K562 (cell line): Measurements from ENCODE around the gene MAML1. TPM values are rescaled to one million over a fixed set of nuclear protein-coding genes. Genes with fewer than 3 reads are reported as not detected.

ENCODE experiments used
- ARHGAP35 ChIP-seq: fragments of 450-650 bp; IDR thresholded peaks from 2 replicates; pipeline ENCODE4 v1.6.1; 2018; ENCODE audit not compliant: partially characterized antibody
- ARNT ChIP-seq, 2 experiments: fragments of 450-650 bp; IDR thresholded peaks; 2 replicates each; pipeline ENCODE4 v1.6.1; 2016; ENCODE audit warnings: mild to moderate bottlenecking in 1 of 2
- BACH1 ChIP-seq: fragments of 200-800 bp; sonication (Bioruptor generic); IDR thresholded peaks from 2 replicates; pipeline ENCODE4 v1.6.1; 2016; ENCODE audit warnings: missing genetic modification characterization, missing compliant biosample characterization
- BRD9 ChIP-seq: fragments of 450-650 bp; IDR thresholded peaks from 2 replicates; pipeline ENCODE4 v1.6.1; 2018; ENCODE audit warnings: low read depth; ENCODE audit not compliant: partially characterized antibody
- BRF1 ChIP-seq: IDR thresholded peaks from 3 replicates; pipeline ENCODE4 v1.6.1; 2011; ENCODE audit warnings: borderline replicate concordance, mild to moderate bottlenecking; ENCODE audit not compliant: insufficient read length; ENCODE audit errors: extremely low read depth
- CBX2 ChIP-seq: fragments of 200-600 bp; sonication (generic); IDR thresholded peaks from one replicate; pipeline ENCODE4 v1.6.1; 2012; ENCODE audit warnings: mild to moderate bottlenecking, low read length, inconsistent platforms; ENCODE audit not compliant: insufficient read depth, poor library complexity, severe bottlenecking
- EP300 ChIP-seq: IDR thresholded peaks from 2 replicates; pipeline ENCODE4 v1.6.1; 2012; ENCODE audit warnings: low read length, improper control_type of control experiment
- EP400 ChIP-seq: fragments of 450-650 bp; IDR thresholded peaks from 2 replicates; pipeline ENCODE4 v1.6.1; 2017; ENCODE audit warnings: antibody characterized with exemption, mild to moderate bottlenecking, moderate library complexity
- GABPA ChIP-seq: fragments of 200-800 bp; sonication (Bioruptor generic); conservative IDR thresholded peaks from 2 replicates; pipeline ENCODE4 v1.6.1; 2016; ENCODE audit warnings: low read depth, missing genetic modification characterization, missing compliant biosample characterization
- GATAD2A ChIP-seq: fragments of 450-650 bp; IDR thresholded peaks from 2 replicates; pipeline ENCODE4 v1.6.1; 2017
- HNRNPLL ChIP-seq: fragments of 200-400 bp; formaldehyde crosslinking; IDR thresholded peaks from 2 replicates; pipeline ENCODE4 v1.6.1; 2017; ENCODE audit warnings: low read length, low read depth, mild to moderate bottlenecking; ENCODE audit not compliant: poor library complexity, severe bottlenecking
- KDM2B ChIP-seq: fragments of 250-450 bp; sonication (Bioruptor Pico); IDR thresholded peaks from 2 replicates; pipeline ENCODE4 v1.8.0; 2021; ENCODE audit warnings: mild to moderate bottlenecking, moderate library complexity
- KHSRP ChIP-seq: fragments of 450-650 bp; IDR thresholded peaks from 2 replicates; pipeline ENCODE4 v1.6.1; 2017
- KLF16 ChIP-seq: IDR thresholded peaks from 2 replicates; pipeline ENCODE4 v1.6.1; 2016; ENCODE audit warnings: antibody characterized with exemption
- L3MBTL2 ChIP-seq: fragments of 450-650 bp; IDR thresholded peaks from 2 replicates; pipeline ENCODE4 v1.6.1; 2016; ENCODE audit warnings: mild to moderate bottlenecking, moderate library complexity
- POLR2AphosphoS2 ChIP-seq: IDR thresholded peaks from 2 replicates; pipeline ENCODE4 v1.6.1; 2012; ENCODE audit warnings: low read length, improper control_type of control experiment
- POLR2H ChIP-seq: IDR thresholded peaks from 2 replicates; pipeline ENCODE4 v1.6.1; 2016; ENCODE audit warnings: missing genetic modification characterization, low read depth, mild to moderate bottlenecking, control low read depth, missing compliant biosample characterization, moderate library complexity
- RBBP5 ChIP-seq: fragments of 200-600 bp; sonication (generic); IDR thresholded peaks from 2 replicates; pipeline ENCODE4 v1.6.1; 2012; ENCODE audit warnings: borderline replicate concordance, mild to moderate bottlenecking, low read length, control low read depth, inconsistent platforms; ENCODE audit not compliant: insufficient read depth, poor library complexity, severe bottlenecking
- RNF2 ChIP-seq: sonication (generic); IDR thresholded peaks from 2 replicates; pipeline ENCODE4 v1.6.1; 2016
- SLC30A9 ChIP-seq: fragments of 250-450 bp; sonication (Bioruptor Pico); IDR thresholded peaks from 2 replicates; pipeline ENCODE4 v1.8.0; 2022; ENCODE audit warnings: mild to moderate bottlenecking, moderate library complexity
- SMAD4 ChIP-seq: fragments of 250-450 bp; sonication (Bioruptor Pico); conservative IDR thresholded peaks from 2 replicates; pipeline ENCODE4 v1.8.0; 2021; ENCODE audit warnings: inconsistent platforms, mild to moderate bottlenecking, moderate library complexity
- TAF7 ChIP-seq: fragments of 450-650 bp; IDR thresholded peaks from 2 replicates; pipeline ENCODE4 v1.6.1; 2016; ENCODE audit warnings: missing genetic modification characterization, missing compliant biosample characterization
- TEAD4 ChIP-seq, 2 experiments: sonication (generic) in 1 of 2; formaldehyde crosslinking in 1 of 2; IDR thresholded peaks; 2 replicates each; pipeline versions ENCODE4 v1.6.1 to v1.8.0; 2012 to 2022; ENCODE audit warnings: borderline replicate concordance in 1 of 2, inconsistent platforms in 1 of 2, low read length in 1 of 2, mild to moderate bottlenecking in 1 of 2, missing genetic modification reagents in 1 of 2
- TOE1 ChIP-seq, 2 experiments: fragments of 450-650 bp in 1 of 2; sonication (generic) in 1 of 2; formaldehyde crosslinking in 1 of 2; IDR thresholded peaks; 2 replicates each; pipeline versions ENCODE4 v1.7.1 to v1.8.0; 2016 to 2022; ENCODE audit warnings: borderline replicate concordance in 2 of 2, mild to moderate bottlenecking in 2 of 2, antibody characterized with exemption in 1 of 2, inconsistent platforms in 1 of 2, low read depth in 1 of 2, missing genetic modification reagents in 1 of 2, moderate library complexity in 1 of 2
- TRIM28 ChIP-seq: fragments of 450-650 bp; IDR thresholded peaks from 2 replicates; pipeline ENCODE4 v1.6.1; 2017
- ZNF311 ChIP-seq: fragments of 250-450 bp; sonication (Bioruptor Pico); IDR thresholded peaks from 2 replicates; pipeline ENCODE4 v1.4.0; 2020; ENCODE audit warnings: mild to moderate bottlenecking, moderate library complexity
- ZNF324 ChIP-seq: fragments of 250-450 bp; sonication (Bioruptor Pico); IDR thresholded peaks from 2 replicates; pipeline ENCODE4 v1.4.0; 2020; ENCODE audit warnings: mild to moderate bottlenecking
- ZNF384 ChIP-seq: IDR thresholded peaks from 2 replicates; pipeline ENCODE4 v1.6.1; 2012; ENCODE audit warnings: low read depth, low read length, improper control_type of control experiment
- polyA plus RNA-seq, 8 experiments: library from polyadenylated mRNA; depleted of rRNA in 4 of 8; stranded (reverse) in 5 of 8; unstranded in 3 of 8; fragments of >200 nt; fragmentation: Nextera tagmentation in 2 of 8; fragmentation: Illumina TruSeq in 1 of 8; extraction: Ambion mirVana in 2 of 8; extraction: Trizol in 1 of 8; gene quantifications; 2 replicates each; pipeline versions ENCODE4 v1.2.1 to v1.2.3, GENCODE V29; 2011 to 2014; ENCODE audit warnings: inconsistent platforms in 1 of 8, missing spikeins in 1 of 8
- total RNA-seq, 7 experiments: library from RNA; depleted of rRNA in 6 of 7; stranded (reverse); fragments of >200 nt in 6 of 7; fragmentation: Illumina TruSeq in 2 of 7; extraction: Trizol in 2 of 7; gene quantifications; 2 replicates each; pipeline versions ENCODE4 v1.2.1 to v1.2.3, GENCODE V29; 2011 to 2021; ENCODE audit warnings: low replicate concordance in 1 of 7
- TF ChIP-seq, protein P1 (sequence below): sonication (generic); formaldehyde crosslinking; IDR thresholded peaks from 2 replicates; pipeline ENCODE4 v1.8.1; 2022; ENCODE audit warnings: missing genetic modification reagents
- TF ChIP-seq, protein P2 (sequence below): sonication (generic); formaldehyde crosslinking; IDR thresholded peaks from 2 replicates; pipeline ENCODE4 v1.5.0; 2020; ENCODE audit warnings: missing genetic modification reagents

The MAML1 gene
- total and polyA plus RNA-seq, 9 of the 15 experiments (the other 6 are each of a cell fraction or from before 2014, with no cell fraction given): 0.32 to 18.4 (median 7.0) TPM

DNA sequence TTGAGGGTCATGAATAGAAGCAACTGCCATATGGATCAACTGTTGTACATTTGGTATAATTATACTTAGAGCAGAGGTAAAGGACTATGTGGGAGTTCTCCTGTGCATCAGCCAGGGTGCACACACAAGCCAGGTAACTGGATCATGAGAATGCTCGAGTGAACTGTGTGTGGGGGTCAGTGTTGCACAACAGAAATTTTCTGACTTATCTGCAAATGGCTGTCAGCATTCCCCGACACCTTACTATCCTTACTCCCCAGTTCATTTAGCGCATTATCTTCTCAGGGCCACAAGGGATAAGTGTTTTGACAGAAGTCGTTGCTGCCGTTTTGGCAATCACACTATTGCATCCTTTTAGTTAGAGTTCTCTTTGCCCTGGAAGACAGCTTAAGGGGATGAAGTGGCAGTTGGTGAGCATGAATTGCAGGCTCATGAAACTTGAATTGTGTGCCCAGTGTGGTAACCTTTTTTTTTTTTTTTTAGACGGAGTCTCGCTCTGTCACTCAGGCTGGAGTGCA is 32.2 kb upstream of the MAML1 start (continued):
- peak; percentile 40 for TF ChIP-seq HNRNPLL
- TF ChIP-seq RNF2: peak; percentile 70; the same call in 1 of the 2 replicates
- no peak for TF ChIP-seq TAF7 (tag)
- TF ChIP-seq ZNF311: no peak
- no peak for TF ChIP-seq ARHGAP35
- TF ChIP-seq ZNF324 (CRISPR knock-in tag): no peak
- TF ChIP-seq, protein P1, sequence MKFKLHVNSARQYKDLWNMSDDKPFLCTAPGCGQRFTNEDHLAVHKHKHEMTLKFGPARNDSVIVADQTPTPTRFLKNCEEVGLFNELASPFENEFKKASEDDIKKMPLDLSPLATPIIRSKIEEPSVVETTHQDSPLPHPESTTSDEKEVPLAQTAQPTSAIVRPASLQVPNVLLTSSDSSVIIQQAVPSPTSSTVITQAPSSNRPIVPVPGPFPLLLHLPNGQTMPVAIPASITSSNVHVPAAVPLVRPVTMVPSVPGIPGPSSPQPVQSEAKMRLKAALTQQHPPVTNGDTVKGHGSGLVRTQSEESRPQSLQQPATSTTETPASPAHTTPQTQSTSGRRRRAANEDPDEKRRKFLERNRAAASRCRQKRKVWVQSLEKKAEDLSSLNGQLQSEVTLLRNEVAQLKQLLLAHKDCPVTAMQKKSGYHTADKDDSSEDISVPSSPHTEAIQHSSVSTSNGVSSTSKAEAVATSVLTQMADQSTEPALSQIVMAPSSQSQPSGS (CRISPR knock-in tag): no peak
- no peak for TF ChIP-seq BACH1 (tag)
- TF ChIP-seq KHSRP: peak; percentile 42; the same call in 1 of the 2 replicates
- peak; percentile 70 for TF ChIP-seq ZNF384
- peak; percentile 35 for TF ChIP-seq BRD9
- peak; percentile 49; the same call in 1 of the 2 replicates for TF ChIP-seq SMAD4 (CRISPR knock-in tag)
- no peak for TF ChIP-seq KDM2B (CRISPR knock-in tag)
- TF ChIP-seq SLC30A9 (CRISPR knock-in tag): no peak
- TF ChIP-seq ARNT (IDR thresholded peaks at IDR 0.05): peak; percentile 42 to 81; a peak in 3 of 4 replicates
- 0 out of 2 replicates have a peak, but pooled peaks have one; percentile 4 for TF ChIP-seq POLR2H (tag)
- TF ChIP-seq GATAD2A: no peak
- 0 out of 2 replicates have a peak, but pooled peaks have one; percentile 12 for TF ChIP-seq L3MBTL2
- TF ChIP-seq TEAD4 (IDR thresholded peaks at IDR 0.05; ENCODE audit: low read length): peak; percentile 94
- no peak for TF ChIP-seq TEAD4 (CRISPR knock-in tag; IDR thresholded peaks at IDR 0.05; ENCODE audit: borderline replicate concordance)
- no peak for TF ChIP-seq RBBP5
- no peak; the same call in 1 of the 2 replicates for TF ChIP-seq GABPA (tag)
- peak; percentile 25 for TF ChIP-seq TRIM28
- peak; percentile 51; the same call in 1 of the 2 replicates for TF ChIP-seq EP400
- no peak for TF ChIP-seq BRF1
- peak; percentile 54; the same call in 1 of the 2 replicates for TF ChIP-seq KLF16
- TF ChIP-seq POLR2AphosphoS2: 0 out of 2 replicates have a peak, but pooled peaks have one; percentile 53
- TF ChIP-seq, protein P2, sequence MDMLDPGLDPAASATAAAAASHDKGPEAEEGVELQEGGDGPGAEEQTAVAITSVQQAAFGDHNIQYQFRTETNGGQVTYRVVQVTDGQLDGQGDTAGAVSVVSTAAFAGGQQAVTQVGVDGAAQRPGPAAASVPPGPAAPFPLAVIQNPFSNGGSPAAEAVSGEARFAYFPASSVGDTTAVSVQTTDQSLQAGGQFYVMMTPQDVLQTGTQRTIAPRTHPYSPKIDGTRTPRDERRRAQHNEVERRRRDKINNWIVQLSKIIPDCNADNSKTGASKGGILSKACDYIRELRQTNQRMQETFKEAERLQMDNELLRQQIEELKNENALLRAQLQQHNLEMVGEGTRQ: no peak
- peak; percentile 82; the same call in 1 of the 2 replicates for TF ChIP-seq EP300
- TF ChIP-seq TOE1 (IDR thresholded peaks at IDR 0.05; ENCODE audit: borderline replicate concordance): 0 out of 2 replicates have a peak, but pooled peaks have one; percentile 42
- no peak for TF ChIP-seq TOE1 (CRISPR knock-in tag; IDR thresholded peaks at IDR 0.05; ENCODE audit: borderline replicate concordance, low read depth)
- no peak for TF ChIP-seq CBX2
